ENCODE data around the gene MLN.

The MLN gene

DNA sequence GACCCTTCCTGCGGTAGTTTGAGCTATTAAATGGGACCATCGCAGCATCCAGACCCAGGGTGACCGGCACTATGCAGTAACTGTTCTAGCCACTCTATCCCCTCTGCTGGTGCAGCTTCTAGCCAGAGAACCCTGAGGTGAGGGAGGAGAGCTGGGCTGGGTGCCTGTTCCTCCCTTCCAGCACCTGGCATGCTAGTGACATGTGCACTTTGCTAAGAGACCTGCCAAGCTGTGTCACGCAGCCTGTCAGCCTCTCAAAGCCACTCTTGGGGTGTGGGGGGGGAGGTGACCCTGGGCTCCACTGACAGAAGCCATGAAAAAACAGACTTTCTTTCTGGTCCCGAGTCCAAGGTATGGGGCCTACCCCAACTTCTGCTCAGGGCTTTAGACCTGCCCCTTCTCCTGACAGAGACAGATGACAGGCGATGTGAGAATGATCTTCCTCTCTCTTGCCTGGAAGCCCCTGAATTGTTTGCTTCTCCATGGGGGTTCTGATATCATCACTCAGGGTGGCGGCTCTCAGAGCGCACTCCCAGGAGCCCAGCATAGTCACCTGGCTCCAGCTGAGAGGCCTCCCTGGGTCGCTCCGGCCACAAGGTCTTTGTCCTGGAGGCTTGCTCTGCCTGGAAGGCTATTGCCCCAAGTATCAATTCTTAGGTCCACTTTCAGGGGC lies 47.2 kb upstream of the MLN start:
- Histone ChIP-seq H3K27me3 (replicated peaks; ENCODE audit: insufficient read depth, low read length) (peaks cover 11% of the 10 kb centered on the region), H3K9me3 (replicated peaks; ENCODE audit: insufficient read depth, low read length) (no peaks in the 10 kb centered on the region), H3K4me1 (ENCODE audit: low read length) (peaks cover 3% of the 10 kb centered on the region), H3K4me3 (ENCODE audit: low read length) (no peak overlapping the region), H3F3A (ENCODE audit: insufficient read depth, low read length) (no peaks in the 10 kb centered on the region), H3K4me2 (ENCODE audit: low read depth, low read length) (no peak overlapping the region), H3K9me2 (replicated peaks; ENCODE audit: insufficient read depth, low read length) (no peaks in the 10 kb centered on the region), H3K79me2 (ENCODE audit: low read length) (no peaks in the 10 kb centered on the region), H4K20me1 (ENCODE audit: insufficient read depth, low read length) (no peaks in the 10 kb centered on the region), H3K27ac (ENCODE audit: low read length) (no peak overlapping the region), H2AFZ (ENCODE audit: low read length) (no peak overlapping the region), H3K9ac (ENCODE audit: low read length) (no peak overlapping the region), H3K36me3 (replicated peaks; ENCODE audit: insufficient read depth, low read length) (no peaks in the 10 kb centered on the region)
- TF ChIP-seq EZH2phosphoT487 (IDR thresholded peaks at IDR 0.05; ENCODE audit: low read length) = no peak
- TF ChIP-seq, protein P1, sequence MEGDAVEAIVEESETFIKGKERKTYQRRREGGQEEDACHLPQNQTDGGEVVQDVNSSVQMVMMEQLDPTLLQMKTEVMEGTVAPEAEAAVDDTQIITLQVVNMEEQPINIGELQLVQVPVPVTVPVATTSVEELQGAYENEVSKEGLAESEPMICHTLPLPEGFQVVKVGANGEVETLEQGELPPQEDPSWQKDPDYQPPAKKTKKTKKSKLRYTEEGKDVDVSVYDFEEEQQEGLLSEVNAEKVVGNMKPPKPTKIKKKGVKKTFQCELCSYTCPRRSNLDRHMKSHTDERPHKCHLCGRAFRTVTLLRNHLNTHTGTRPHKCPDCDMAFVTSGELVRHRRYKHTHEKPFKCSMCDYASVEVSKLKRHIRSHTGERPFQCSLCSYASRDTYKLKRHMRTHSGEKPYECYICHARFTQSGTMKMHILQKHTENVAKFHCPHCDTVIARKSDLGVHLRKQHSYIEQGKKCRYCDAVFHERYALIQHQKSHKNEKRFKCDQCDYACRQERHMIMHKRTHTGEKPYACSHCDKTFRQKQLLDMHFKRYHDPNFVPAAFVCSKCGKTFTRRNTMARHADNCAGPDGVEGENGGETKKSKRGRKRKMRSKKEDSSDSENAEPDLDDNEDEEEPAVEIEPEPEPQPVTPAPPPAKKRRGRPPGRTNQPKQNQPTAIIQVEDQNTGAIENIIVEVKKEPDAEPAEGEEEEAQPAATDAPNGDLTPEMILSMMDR (IDR thresholded peaks at IDR 0.05; ENCODE audit: low read length) = no peak
- no peak for TF ChIP-seq EZH2 (optimal IDR thresholded peaks at IDR 0.05; ENCODE audit: low read depth, low read length)
- no peak for DNase-seq

DNA sequence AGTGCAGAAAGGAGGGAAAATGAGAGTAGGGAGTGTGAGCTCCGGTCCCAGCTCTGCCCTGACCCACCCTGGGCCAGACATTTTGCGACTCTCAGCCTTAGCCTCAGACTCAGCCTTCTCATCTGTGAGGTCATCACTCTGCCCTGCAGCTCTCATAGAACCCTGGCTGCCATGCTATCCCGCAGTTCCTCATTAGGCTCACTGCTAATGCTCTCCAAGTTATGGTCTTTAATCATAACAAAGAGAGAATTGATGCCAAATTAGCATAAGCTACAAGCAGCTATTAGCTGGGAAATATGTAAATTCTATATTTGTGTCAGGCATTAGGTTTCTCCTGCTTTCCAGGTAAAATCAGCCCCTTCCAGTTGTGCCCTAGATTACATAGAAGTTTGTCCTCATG lies 46.5 kb upstream of the MLN start:
- Histone ChIP-seq H3K9me3 (replicated peaks; ENCODE audit: insufficient read depth, low read length) (no peaks in the 10 kb centered on the region), H4K20me1 (ENCODE audit: insufficient read depth, low read length) (no peaks in the 10 kb centered on the region), H3K27me3 (replicated peaks; ENCODE audit: insufficient read depth, low read length) (peaks cover 11% of the 10 kb centered on the region), H3K4me2 (ENCODE audit: low read depth, low read length) (no peak overlapping the region), H3K36me3 (replicated peaks; ENCODE audit: insufficient read depth, low read length) (no peaks in the 10 kb centered on the region), H3K4me3 (ENCODE audit: low read length) (no peak overlapping the region), H3F3A (ENCODE audit: insufficient read depth, low read length) (no peaks in the 10 kb centered on the region), H3K9ac (ENCODE audit: low read length) (no peak overlapping the region), H3K79me2 (ENCODE audit: low read length) (no peaks in the 10 kb centered on the region), H3K27ac (ENCODE audit: low read length) (no peak overlapping the region), H2AFZ (ENCODE audit: low read length) (no peak overlapping the region), H3K4me1 (ENCODE audit: low read length) (no peaks in the 10 kb centered on the region), H3K9me2 (replicated peaks; ENCODE audit: insufficient read depth, low read length) (no peaks in the 10 kb centered on the region)
- no peak for DNase-seq
- TF ChIP-seq EZH2 (optimal IDR thresholded peaks at IDR 0.05; ENCODE audit: low read depth, low read length) (no peak), EZH2phosphoT487 (IDR thresholded peaks at IDR 0.05; ENCODE audit: low read length) (no peak)
- TF ChIP-seq, protein P1 (IDR thresholded peaks at IDR 0.05; ENCODE audit: low read length) = no peak

DNA sequence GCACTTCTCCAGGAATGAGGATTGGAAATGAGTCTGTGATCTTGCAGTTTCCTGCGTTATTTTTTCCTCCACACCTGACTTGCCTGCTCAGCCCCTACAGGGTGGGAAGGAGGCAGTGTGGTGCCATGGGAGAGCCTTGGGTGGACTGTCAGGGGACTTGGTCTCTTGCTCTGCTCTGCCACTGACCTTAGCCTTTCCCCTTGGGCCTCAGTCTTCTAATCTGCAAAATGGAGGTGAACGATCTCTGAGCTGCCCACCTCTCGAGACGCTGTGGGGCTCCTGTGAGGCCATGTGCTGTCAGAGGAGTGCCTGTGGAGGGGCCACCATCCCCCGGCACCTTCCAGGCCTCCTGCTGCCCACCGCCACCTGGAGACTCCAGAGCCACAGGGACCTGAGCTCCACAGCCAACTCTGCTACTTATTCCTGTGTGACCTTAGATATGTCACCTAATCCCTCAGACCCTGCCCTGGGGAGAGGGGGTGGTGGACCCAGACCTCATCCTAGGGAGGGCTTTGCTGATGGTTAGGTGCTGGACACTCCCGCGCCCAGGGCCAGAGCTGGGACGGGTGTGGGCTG lies 45.8 kb upstream of the MLN start:
- no peak overlapping the region for H3K4me2 ChIP-seq (ENCODE audit: low read depth, low read length)
- no peak overlapping the region for H3K27ac ChIP-seq (ENCODE audit: low read length)
- no peak overlapping the region for H3K9ac ChIP-seq (ENCODE audit: low read length)
- TF ChIP-seq EZH2phosphoT487 (IDR thresholded peaks at IDR 0.05; ENCODE audit: low read length) (no peak), EZH2 (optimal IDR thresholded peaks at IDR 0.05; ENCODE audit: low read depth, low read length) (no peak)
- TF ChIP-seq, protein P1 (IDR thresholded peaks at IDR 0.05; ENCODE audit: low read length) = no peak
- H3F3A ChIP-seq (ENCODE audit: insufficient read depth, low read length) = no peaks in the 10 kb centered on the region
- H3K36me3 ChIP-seq (replicated peaks; ENCODE audit: insufficient read depth, low read length) = no peaks in the 10 kb centered on the region
- H3K4me1 ChIP-seq (ENCODE audit: low read length) = no peaks in the 10 kb centered on the region
- no peak overlapping the region for H3K4me3 ChIP-seq (ENCODE audit: low read length)
- no peak overlapping the region for H2AFZ ChIP-seq (ENCODE audit: low read length)
- peaks cover 11% of the 10 kb centered on the region for H3K27me3 ChIP-seq (replicated peaks; ENCODE audit: insufficient read depth, low read length)
- H3K9me2 ChIP-seq (replicated peaks; ENCODE audit: insufficient read depth, low read length) = no peaks in the 10 kb centered on the region
- H3K9me3 ChIP-seq (replicated peaks; ENCODE audit: insufficient read depth, low read length) = no peaks in the 10 kb centered on the region
- DNase-seq = no peak
- no peaks in the 10 kb centered on the region for H3K79me2 ChIP-seq (ENCODE audit: low read length)
- H4K20me1 ChIP-seq (ENCODE audit: insufficient read depth, low read length) = no peaks in the 10 kb centered on the region
